Measurements from ENCODE around the gene CFD.
"Not testable (repeated sequence)": the region's sequence is repeated elsewhere in the genome, so short reads cannot be mapped to it uniquely, and the experiment has no call there.

Gene CFD

GRCh38 chr19:858868-859843 is at the start of gene CFD:
Gene CFD, plus strand, starts transcription at chr19:859664. Its CDS starts 26 bp downstream, at chr19:859690.
- no peak for DNase-seq

- DNase-seq: no peak
Observed at GRCh38 chr19:810077-810855, 49.2 kb upstream of the CFD start.

GRCh38 chr19:810883-811489 is 48.5 kb upstream of the CFD start:
- no peak for DNase-seq

- no peak for DNase-seq
Observed at GRCh38 chr19:811506-812048, 47.9 kb upstream of the CFD start.

- no peak for DNase-seq
Observed at GRCh38 chr19:812049-812746, 47.3 kb upstream of the CFD start.

GRCh38 chr19:812747-813218 is 46.7 kb upstream of the CFD start:
- no peak for DNase-seq

GRCh38 chr19:813219-814151 is 46.0 kb upstream of the CFD start:
- no peak for DNase-seq

GRCh38 chr19:814152-815078 is 45.0 kb upstream of the CFD start:
- DNase-seq: no peak

GRCh38 chr19:815079-815774 is 44.2 kb upstream of the CFD start:
- no peak for DNase-seq

- no peak for DNase-seq
Observed at GRCh38 chr19:815775-816499, 43.5 kb upstream of the CFD start.

- DNase-seq: no peak
Observed at GRCh38 chr19:816500-816857, 43.0 kb upstream of the CFD start.

GRCh38 chr19:820212-820611 is 39.3 kb upstream of the CFD start:
- DNase-seq: not testable (repeated sequence)

- no peak for DNase-seq
Observed at GRCh38 chr19:821231-821824, 38.1 kb upstream of the CFD start.

- no peak for DNase-seq
Observed at GRCh38 chr19:821825-822503, 37.5 kb upstream of the CFD start, which contains the start of gene PLPPR3. Gene PLPPR3, minus strand, starts transcription at chr19:821955. Its CDS starts 396 bp downstream, at chr19:821559.

- no peak for DNase-seq
Observed at GRCh38 chr19:823565-824121, 35.8 kb upstream of the CFD start.

GRCh38 chr19:824885-825284 is 34.6 kb upstream of the CFD start:
- no peak for DNase-seq

Measured in fibroblast of upper back skin (primary cell).